ENCODE data around the gene G0S2.

GRCh38 chr1:209667103-209667502 is 8.1 kb upstream of the G0S2 start:
- TF ChIP-seq CTCF (IDR thresholded peaks at IDR 0.05; ENCODE audit: low read length) = no peak
- TF ChIP-seq EZH2 (IDR thresholded peaks at IDR 0.05; ENCODE audit: borderline replicate concordance, low read length) = no peak

All from OCI-LY1 (cell line).